Stimulated activated CD4-positive, alpha-beta T cell treated with anti-CD3 and anti-CD28 coated beads, Interleukin-2, amount 100 ng/mL, for 48 hours (primary cell): ENCODE data around the gene C9orf85.
"Not testable (repeated sequence)": the region's sequence is repeated elsewhere in the genome, so short reads cannot be mapped to it uniquely, and the experiment has no call there.

Experiments
- DNase-seq, 2 donors: peaks; one replicate each; pipeline ENCODE4 v3.0.0-alpha.2; 2020

Gene C9orf85

GRCh38 chr9:71944754-71945375 is 33.4 kb downstream of the C9orf85 start:
- no peak for DNase-seq

DNA sequence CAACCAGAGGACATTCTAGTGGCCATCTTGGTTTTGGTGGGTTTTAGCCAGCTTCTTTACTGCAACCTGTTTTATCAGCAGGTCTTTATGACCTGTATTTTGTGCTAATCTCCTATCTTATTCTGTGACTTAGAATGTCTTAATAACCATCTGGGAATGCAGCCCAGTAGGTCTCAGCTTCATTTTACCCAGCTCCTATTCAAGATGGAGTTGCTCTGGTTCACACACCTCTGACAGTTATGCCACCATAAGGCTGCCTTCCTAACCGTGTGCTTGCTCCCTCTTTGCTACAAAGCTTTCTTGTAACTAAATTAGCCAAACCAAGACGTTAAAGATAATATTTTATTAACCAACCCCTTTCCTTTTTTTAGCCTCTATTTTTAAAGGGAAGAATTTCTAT is 43.2 kb downstream of the C9orf85 start:
- DNase-seq, result not testable (repeated sequence)

DNA sequence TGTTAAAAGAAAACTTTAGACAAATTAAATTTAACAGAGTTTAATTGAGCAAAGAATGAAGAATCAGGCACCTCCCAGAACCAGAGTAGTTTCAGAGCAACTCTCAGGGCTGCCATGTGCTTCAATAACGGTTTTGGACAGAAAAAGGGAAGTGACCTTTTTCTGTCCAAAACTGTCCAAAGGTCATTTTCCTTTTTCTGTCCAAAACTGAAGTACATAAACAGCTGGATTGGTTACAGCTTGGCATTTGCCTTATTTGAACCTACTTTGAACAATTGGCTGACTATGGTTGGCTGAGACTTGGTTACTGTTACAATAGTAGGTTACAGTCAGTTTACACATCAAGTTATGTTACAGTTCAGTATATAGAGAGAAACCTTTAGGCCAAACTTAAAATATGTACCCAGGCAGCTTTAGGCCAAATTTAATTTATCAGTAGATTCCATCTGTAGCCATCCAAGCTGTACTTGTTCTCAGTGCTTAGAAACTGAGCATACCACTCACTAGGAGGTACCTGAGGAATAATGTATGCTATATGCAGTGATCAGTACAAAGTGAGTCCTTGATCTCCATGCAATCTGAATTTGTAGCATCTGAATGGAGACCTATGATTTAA is 44.0 kb downstream of the C9orf85 start:
- no peak for DNase-seq

DNA sequence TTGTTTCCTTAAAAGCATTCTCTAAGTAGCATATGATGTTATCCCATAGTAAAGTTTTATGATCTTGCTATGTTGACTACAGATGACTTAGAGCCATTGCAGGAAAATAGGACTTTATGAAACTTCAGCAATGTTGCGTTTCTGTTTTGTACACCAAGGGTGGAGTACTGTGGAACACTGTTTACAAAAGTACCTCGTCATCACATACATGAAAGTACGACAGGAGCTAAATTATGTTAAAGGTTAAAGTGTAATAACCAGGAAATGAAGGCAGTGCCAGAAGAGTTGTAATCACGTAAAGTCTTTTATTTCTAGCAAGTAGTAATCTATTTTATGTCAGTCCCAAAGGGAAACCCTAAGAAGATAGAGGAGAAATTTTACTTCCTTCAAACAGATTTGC is 50.9 kb downstream of the C9orf85 start:
- no peak for DNase-seq

DNA sequence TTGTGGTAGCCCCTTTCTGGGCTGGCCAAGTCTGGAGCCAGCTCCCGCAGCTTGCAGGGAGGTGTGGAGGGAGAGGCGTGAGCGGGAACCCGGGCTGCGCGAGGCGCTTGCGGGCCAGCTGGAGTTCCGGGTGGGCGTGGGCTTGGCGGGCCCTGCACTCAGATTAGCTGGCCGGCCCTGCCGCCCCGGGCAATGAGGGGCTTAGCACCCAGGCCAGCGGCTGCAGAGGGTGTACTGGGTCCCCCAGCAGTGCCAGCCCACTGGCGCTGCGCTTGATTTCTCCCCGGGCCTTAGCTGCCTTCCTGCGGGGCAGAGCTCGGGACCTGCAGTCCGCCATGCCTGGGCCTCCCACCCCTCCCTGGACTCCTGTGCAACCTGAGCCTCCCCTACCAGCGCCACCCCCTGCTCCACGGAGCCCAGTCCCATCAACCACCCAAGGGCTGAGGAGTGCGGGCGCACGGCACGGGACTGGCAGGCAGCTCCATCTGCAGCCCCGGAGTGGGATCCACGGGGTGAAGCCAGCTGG is 52.1 kb downstream of the C9orf85 start:
- DNase-seq, result not testable (repeated sequence)

GRCh38 chr9:71965403-71965802 is 54.0 kb downstream of the C9orf85 start:
- no peak for DNase-seq

DNA sequence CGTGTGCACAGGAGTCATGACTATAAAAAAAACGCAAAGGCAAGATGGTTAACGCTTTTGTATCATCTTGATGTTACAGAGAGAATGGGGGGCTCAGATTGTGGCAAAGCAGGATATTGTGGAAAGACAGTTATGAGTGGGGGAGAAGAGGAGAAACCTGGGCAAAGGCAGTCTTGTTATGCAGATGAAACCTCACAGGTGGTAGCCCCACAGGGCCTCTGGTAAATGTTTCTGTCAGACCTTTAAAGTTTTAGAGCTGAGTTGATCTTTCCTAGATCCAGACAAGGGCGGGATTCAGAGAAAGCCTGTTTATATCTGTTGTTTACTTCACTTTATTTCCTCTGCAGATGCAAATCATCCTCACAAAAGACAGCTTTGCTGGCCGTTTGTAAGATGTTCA is 55.2 kb downstream of the C9orf85 start:
- DNase-seq, result no peak

GRCh38 chr9:71968541-71969090 is 57.2 kb downstream of the C9orf85 start:
- no peak for DNase-seq

GRCh38 chr9:71975833-71976232 is 64.4 kb downstream of the C9orf85 start:
- no peak for DNase-seq

- DNase-seq, result no peak
Measured at GRCh38 chr9:71977003-71977402, 65.6 kb downstream of the C9orf85 start.

GRCh38 chr9:71980266-71981190 is 69.1 kb downstream of the C9orf85 start:
- no peak for DNase-seq

DNA sequence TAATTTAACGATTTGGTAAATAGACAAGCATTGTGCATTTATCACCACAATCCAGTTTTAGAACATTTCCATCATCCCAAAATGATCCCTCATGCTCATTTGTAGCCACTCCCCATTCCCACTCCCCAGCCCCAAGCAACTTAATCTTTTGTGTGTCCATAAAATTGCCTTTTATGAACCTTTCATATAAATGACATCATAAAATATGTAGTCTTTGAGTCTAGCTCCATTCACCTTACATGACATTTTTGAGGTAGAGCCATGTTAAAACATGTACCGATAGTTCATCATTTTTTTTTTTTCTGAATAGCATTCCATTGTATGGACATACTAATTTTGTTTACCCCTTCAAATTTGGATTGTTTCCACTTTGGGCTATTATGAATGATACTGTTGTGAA is 70.5 kb downstream of the C9orf85 start:
- DNase-seq, result no peak

DNA sequence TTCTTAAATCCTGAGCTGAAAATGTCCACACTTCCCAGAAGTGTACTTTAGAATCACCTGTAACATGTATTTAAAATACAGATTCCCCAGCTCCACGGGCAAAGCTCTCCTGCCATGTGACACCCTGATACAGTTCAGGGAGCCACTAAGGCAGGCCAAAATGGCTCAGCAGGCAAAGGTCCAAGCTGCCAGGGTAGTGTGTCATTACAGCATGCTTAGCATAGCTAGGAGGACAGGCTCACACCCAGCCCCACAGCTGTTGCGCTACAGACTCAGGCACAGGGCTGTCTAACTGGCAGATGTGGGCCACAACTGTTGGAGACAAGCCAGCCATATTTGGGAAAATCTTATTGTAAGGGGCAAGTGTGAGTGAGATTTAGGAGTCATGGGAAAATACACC is 73.0 kb downstream of the C9orf85 start:
- DNase-seq, result no peak

DNA sequence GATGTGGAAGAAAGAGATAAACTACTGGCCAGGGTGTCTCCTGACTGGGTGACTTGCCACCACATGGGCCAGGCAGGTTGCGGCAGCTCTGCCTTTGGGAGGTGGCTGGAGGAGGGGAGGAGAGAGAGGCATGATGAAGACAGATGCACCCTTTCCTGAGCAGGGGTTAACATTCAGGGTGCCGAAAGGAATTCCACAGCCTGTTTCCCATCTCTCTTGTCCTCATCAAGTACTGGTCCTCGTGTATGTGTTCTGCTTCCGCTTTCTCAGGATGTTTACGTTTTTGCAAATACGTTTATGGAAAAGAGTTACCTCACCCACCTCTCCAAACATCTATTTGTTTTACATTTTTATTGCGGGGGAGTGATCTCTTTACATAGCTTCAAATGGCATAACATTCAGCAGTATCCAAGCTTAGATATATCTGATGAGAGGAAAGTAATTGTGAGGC is 73.4 kb downstream of the C9orf85 start:
- DNase-seq, result no peak

GRCh38 chr9:71985297-71985911 is 74.0 kb downstream of the C9orf85 start:
- DNase-seq, result no peak

DNA sequence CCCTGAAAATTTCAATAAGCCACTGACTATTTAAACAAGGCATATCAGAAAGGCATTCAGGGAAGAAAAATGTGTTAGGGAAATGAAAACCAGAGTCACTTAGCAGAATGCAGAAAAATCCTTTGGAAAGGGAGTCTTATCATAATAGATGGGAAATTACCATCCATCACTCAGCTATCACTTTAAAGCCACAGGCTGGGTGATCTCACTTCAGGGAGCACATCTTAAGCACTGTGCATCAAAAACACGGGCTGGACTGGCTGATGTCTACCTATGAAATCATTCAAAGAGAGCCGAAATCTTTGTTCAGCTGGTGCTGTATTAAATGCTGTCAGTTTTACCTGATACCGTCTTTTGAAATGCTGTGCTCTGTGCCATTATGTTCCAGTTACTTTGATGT is 75.5 kb downstream of the C9orf85 start:
- no peak for DNase-seq

DNA sequence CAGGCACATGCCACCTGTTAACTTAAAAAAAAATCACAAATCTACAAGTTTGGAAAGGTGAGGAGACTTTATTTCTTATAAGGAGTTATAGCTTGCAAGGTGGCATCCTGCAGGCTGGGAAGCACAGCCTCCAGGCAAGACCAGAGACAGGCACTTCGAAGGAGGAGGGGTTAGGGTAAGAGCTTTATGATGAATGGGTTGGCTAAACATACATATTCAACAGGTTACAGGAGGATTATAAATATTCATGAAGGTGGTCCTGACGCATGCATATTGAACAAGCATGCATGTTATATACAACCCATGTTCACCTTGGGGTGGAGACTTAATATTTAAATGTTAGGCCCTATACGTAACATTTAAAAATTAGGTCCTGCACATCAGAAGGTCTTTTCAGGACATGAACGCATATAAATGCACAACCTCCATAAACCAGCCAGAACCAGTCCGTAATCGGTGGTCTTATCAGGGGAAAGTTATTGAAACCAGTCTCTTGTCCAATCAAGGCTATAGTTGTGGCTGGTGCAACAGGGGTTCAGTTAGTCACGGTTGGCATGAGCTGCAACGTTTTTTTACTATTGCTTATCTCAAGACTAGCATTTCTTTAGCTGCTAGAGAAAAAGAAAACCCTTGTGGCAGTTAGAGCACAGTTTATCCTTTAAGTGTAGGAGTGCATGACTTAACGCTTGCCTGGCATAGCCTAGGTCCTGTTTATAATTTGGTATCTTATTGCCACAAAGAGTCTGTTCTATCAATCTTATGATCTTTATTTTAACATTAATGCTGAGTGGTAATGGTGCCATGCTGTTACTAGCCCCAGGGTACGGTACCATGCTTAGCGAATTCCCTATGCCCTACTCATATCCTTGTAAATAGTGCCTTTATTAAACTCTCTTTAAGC is 76.3 kb downstream of the C9orf85 start:
- DNase-seq, result no peak

DNA sequence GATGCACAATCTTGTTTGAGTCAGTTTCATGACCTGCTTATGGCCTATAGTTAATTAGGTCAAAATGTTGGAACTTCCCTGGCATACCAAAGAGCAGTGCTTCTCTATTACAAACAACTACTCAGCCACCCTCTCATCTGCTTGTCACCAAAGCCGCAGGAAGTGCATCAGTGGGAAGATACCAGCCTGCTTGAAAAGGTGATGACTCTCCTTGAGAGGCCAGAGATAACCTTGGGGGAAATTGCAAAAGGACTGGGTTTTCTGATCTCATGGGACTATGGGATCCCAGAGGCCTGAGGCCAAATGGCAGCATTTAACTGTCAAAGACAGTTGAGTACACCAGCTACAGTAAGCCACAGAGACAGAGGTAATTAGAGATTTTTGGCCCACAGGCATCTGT is 79.0 kb downstream of the C9orf85 start:
- DNase-seq, result no peak

GRCh38 chr9:72005451-72005850 is 94.0 kb downstream of the C9orf85 start:
- DNase-seq, result no peak

DNA sequence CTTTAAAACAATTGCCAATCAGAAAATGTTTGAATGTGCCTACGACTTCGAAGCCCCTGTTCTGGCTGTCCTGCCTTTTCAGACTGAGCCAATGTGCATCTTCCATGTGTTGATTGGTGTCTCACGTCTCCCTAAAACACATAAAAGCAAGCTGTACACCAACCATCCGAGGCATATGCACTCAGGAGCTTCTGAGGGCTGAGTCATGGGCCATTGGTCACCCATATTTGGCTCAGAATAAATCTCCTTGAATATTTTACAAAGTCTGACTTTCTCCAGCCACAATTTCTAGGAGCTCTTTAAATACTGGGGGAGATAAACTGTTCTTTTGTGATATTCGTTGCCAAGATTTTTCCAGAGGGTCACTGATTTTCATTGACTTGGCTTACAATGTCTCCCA is 95.1 kb downstream of the C9orf85 start:
- DNase-seq, result no peak

DNA sequence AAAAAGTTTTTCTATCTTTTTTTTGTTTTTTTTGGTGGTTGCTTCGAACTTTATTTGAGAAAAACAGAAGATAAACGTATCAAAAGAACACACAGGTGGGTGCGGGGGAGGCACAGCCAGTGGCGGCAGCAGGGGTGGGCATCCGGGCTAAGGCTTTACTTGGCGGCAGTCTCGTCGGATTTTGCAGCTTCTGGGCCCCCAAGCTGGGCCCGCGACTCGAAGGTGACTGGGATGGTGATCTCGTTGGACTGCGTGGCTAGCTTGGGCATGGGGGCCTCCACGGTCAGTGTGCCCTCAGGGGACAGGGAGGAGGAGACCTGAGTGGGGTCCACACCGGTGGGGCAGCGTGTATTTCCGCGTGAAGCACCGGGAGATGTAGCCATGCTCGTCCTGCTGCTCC is 96.3 kb downstream of the C9orf85 start:
- DNase-seq, result not testable (repeated sequence)

DNA sequence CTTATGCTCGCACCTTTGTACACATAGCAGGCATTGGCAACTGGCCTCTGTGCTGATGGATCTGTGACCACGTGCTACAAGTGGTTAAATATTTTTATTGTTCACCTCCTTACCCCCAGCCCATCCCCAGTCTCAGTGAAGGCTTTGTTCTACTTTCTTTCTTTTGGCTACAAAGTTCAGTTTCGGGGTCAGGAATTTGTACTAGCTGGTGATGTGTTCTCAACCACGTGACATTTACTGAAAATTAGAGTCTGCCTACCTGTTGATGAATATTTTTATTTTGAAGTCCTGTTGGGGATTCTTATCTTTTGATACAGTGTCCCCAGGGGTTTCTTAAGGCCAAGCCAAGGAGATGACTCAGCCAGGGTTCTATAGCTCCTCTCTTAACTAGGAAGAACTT is 101.2 kb downstream of the C9orf85 start:
- no peak for DNase-seq
